HepG2 (cell line): Measurements from ENCODE around the gene ARMC8. TPM values are rescaled to one million over a fixed set of nuclear protein-coding genes. Genes with fewer than 3 reads are reported as not detected.

Experiments used
- RXRB ChIP-seq: IDR thresholded peaks from 2 replicates; pipeline ENCODE4 v1.6.1; 2016; ENCODE audit warnings: borderline replicate concordance, missing genetic modification reagents, missing compliant biosample characterization
- SIX4 ChIP-seq: sonication (generic); formaldehyde crosslinking; IDR thresholded peaks from 2 replicates; pipeline ENCODE4 v1.4.0; 2020; ENCODE audit warnings: missing genetic modification reagents
- ZMYM4 ChIP-seq: sonication (generic); formaldehyde crosslinking; IDR thresholded peaks from 2 replicates; pipeline ENCODE4 v1.8.1; 2023; ENCODE audit warnings: mild to moderate bottlenecking, missing genetic modification reagents
- ZNF12 ChIP-seq: sonication (generic); formaldehyde crosslinking; IDR thresholded peaks from 2 replicates; pipeline ENCODE4 v1.5.0; 2020; ENCODE audit warnings: missing genetic modification reagents
- ZNF143 ChIP-seq: sonication (generic); formaldehyde crosslinking; IDR thresholded peaks from 2 replicates; pipeline ENCODE4 v1.4.0; 2020; ENCODE audit warnings: missing genetic modification reagents
- ZNF720 ChIP-seq: sonication (generic); formaldehyde crosslinking; IDR thresholded peaks from 2 replicates; pipeline ENCODE4 v1.4.0; 2020; ENCODE audit warnings: missing genetic modification reagents
- ZSCAN12 ChIP-seq: sonication (generic); formaldehyde crosslinking; IDR thresholded peaks from 2 replicates; pipeline ENCODE4 v1.9.0; 2021; ENCODE audit warnings: mild to moderate bottlenecking, missing genetic modification reagents
- polyA plus RNA-seq, 8 experiments: library from polyadenylated mRNA; depleted of rRNA in 3 of 8; stranded (reverse) in 7 of 8; unstranded in 1 of 8; fragments of >200 nt; fragmentation: Illumina TruSeq in 4 of 8; extraction: Trizol in 4 of 8; gene quantifications; 2 replicates each; pipeline versions ENCODE4 v1.2.1 to v1.2.3, GENCODE V29; 2011 to 2016; ENCODE audit warnings: low read depth in 4 of 8, missing spikeins in 1 of 8, mixed read lengths in 1 of 8; ENCODE audit not compliant: insufficient read depth in 1 of 8
- total RNA-seq, 5 experiments: library from RNA; depleted of rRNA; stranded (reverse); fragments of >200 nt; fragmentation: Illumina TruSeq; extraction: Trizol; gene quantifications; 2 replicates each; pipeline ENCODE4 v1.2.3, GENCODE V29; 2016; ENCODE audit warnings: low read depth in 1 of 5
- TF ChIP-seq, protein P1 (sequence below): sonication (generic); formaldehyde crosslinking; IDR thresholded peaks from 2 replicates; pipeline ENCODE4 v1.4.0; 2020; ENCODE audit warnings: missing genetic modification reagents, borderline replicate concordance
- TF ChIP-seq, protein P2 (sequence below): sonication (generic); formaldehyde crosslinking; IDR thresholded peaks from 2 replicates; pipeline ENCODE4 v1.5.0; 2020; ENCODE audit warnings: mild to moderate bottlenecking, missing genetic modification reagents
- TF ChIP-seq, protein P3 (sequence below): sonication (generic); formaldehyde crosslinking; IDR thresholded peaks from one replicate; pipeline ENCODE4 v1.5.1; 2020; ENCODE audit warnings: mild to moderate bottlenecking, missing genetic modification reagents; ENCODE audit errors: not compliant biosample characterization
- TF ChIP-seq, protein P4 (sequence below): IDR thresholded peaks from 2 replicates; pipeline ENCODE4 v1.6.1; 2016; ENCODE audit warnings: mild to moderate bottlenecking

ARMC8 gene
- total and polyA plus RNA-seq, 2 of the 13 experiments (the other 11 are each of a cell fraction or from before 2014, with no cell fraction given), result 38.9 to 55.3 TPM

DNA sequence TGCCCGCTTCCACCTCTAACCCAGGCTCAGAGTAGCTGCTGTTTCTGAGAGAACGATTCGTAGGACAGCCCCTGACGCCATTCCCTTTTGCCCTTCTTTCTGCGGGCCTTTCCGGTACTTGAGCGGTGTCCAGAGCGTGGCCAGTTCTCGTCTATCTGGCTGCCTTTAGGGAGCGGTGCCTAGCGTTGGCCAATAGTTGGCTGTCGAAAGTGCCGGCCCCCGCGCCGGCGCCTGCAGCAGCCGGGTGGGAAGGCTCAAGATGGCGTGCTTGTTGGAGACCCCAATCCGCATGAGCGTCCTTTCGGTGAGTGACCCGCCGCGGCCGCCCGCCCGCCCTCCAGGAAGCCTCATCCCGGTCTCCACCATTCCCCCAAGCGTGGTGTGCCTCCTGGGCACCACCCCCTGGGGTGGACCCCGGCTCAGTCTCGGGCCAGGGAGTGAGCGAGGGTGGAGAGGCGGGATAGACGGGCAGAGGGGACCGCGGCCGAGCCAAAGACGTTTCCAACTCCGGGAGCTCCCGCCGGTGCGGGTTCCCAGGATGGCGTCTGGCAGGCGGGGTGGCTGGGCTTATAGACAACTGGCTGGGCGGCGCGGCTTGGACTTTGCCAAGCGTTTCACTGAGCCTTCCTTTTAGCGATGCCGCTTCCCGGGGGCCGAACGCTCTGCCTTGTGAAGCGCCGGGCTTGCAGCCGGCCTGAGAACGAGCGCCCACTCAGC is at the start of gene ARMC8 (continued):
- TF ChIP-seq, protein P1, sequence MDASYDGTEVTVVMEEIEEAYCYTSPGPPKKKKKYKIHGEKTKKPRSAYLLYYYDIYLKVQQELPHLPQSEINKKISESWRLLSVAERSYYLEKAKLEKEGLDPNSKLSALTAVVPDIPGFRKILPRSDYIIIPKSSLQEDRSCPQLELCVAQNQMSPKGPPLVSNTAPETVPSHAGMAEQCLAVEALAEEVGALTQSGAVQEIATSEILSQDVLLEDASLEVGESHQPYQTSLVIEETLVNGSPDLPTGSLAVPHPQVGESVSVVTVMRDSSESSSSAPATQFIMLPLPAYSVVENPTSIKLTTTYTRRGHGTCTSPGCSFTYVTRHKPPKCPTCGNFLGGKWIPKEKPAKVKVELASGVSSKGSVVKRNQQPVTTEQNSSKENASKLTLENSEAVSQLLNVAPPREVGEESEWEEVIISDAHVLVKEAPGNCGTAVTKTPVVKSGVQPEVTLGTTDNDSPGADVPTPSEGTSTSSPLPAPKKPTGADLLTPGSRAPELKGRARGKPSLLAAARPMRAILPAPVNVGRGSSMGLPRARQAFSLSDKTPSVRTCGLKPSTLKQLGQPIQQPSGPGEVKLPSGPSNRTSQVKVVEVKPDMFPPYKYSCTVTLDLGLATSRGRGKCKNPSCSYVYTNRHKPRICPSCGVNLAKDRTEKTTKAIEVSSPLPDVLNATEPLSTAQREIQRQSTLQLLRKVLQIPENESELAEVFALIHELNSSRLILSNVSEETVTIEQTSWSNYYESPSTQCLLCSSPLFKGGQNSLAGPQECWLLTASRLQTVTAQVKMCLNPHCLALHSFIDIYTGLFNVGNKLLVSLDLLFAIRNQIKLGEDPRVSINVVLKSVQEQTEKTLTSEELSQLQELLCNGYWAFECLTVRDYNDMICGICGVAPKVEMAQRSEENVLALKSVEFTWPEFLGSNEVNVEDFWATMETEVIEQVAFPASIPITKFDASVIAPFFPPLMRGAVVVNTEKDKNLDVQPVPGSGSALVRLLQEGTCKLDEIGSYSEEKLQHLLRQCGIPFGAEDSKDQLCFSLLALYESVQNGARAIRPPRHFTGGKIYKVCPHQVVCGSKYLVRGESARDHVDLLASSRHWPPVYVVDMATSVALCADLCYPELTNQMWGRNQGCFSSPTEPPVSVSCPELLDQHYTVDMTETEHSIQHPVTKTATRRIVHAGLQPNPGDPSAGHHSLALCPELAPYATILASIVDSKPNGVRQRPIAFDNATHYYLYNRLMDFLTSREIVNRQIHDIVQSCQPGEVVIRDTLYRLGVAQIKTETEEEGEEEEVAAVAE (CRISPR knock-in tag), result no peak
- TF ChIP-seq ZNF720 (CRISPR knock-in tag) (no peak), ZNF143 (CRISPR knock-in tag) (peak; percentile 24; the same call in 1 of the 2 replicates), RXRB (CRISPR knock-in tag) (0 out of 2 replicates have a peak, but pooled peaks have one; percentile 11), SIX4 (CRISPR knock-in tag) (peak; percentile 10; the same call in 1 of the 2 replicates), ZSCAN12 (CRISPR knock-in tag) (peak; percentile 71; the same call in 1 of the 2 replicates), ZMYM4 (CRISPR knock-in tag) (peak; percentile 64; the same call in 1 of the 2 replicates), ZNF12 (no peak)
- TF ChIP-seq, protein P2, sequence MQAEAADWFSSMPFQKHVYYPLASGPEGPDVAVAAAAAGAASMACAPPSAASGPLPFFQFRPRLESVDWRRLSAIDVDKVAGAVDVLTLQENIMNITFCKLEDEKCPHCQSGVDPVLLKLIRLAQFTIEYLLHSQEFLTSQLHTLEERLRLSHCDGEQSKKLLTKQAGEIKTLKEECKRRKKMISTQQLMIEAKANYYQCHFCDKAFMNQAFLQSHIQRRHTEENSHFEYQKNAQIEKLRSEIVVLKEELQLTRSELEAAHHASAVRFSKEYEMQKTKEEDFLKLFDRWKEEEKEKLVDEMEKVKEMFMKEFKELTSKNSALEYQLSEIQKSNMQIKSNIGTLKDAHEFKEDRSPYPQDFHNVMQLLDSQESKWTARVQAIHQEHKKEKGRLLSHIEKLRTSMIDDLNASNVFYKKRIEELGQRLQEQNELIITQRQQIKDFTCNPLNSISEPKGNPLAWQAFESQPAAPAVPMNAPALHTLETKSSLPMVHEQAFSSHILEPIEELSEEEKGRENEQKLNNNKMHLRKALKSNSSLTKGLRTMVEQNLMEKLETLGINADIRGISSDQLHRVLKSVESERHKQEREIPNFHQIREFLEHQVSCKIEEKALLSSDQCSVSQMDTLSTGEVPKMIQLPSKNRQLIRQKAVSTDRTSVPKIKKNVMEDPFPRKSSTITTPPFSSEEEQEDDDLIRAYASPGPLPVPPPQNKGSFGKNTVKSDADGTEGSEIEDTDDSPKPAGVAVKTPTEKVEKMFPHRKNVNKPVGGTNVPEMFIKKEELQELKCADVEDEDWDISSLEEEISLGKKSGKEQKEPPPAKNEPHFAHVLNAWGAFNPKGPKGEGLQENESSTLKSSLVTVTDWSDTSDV (CRISPR knock-in tag), result 0 out of 2 replicates have a peak, but pooled peaks have one; percentile 21
- TF ChIP-seq, protein P3, sequence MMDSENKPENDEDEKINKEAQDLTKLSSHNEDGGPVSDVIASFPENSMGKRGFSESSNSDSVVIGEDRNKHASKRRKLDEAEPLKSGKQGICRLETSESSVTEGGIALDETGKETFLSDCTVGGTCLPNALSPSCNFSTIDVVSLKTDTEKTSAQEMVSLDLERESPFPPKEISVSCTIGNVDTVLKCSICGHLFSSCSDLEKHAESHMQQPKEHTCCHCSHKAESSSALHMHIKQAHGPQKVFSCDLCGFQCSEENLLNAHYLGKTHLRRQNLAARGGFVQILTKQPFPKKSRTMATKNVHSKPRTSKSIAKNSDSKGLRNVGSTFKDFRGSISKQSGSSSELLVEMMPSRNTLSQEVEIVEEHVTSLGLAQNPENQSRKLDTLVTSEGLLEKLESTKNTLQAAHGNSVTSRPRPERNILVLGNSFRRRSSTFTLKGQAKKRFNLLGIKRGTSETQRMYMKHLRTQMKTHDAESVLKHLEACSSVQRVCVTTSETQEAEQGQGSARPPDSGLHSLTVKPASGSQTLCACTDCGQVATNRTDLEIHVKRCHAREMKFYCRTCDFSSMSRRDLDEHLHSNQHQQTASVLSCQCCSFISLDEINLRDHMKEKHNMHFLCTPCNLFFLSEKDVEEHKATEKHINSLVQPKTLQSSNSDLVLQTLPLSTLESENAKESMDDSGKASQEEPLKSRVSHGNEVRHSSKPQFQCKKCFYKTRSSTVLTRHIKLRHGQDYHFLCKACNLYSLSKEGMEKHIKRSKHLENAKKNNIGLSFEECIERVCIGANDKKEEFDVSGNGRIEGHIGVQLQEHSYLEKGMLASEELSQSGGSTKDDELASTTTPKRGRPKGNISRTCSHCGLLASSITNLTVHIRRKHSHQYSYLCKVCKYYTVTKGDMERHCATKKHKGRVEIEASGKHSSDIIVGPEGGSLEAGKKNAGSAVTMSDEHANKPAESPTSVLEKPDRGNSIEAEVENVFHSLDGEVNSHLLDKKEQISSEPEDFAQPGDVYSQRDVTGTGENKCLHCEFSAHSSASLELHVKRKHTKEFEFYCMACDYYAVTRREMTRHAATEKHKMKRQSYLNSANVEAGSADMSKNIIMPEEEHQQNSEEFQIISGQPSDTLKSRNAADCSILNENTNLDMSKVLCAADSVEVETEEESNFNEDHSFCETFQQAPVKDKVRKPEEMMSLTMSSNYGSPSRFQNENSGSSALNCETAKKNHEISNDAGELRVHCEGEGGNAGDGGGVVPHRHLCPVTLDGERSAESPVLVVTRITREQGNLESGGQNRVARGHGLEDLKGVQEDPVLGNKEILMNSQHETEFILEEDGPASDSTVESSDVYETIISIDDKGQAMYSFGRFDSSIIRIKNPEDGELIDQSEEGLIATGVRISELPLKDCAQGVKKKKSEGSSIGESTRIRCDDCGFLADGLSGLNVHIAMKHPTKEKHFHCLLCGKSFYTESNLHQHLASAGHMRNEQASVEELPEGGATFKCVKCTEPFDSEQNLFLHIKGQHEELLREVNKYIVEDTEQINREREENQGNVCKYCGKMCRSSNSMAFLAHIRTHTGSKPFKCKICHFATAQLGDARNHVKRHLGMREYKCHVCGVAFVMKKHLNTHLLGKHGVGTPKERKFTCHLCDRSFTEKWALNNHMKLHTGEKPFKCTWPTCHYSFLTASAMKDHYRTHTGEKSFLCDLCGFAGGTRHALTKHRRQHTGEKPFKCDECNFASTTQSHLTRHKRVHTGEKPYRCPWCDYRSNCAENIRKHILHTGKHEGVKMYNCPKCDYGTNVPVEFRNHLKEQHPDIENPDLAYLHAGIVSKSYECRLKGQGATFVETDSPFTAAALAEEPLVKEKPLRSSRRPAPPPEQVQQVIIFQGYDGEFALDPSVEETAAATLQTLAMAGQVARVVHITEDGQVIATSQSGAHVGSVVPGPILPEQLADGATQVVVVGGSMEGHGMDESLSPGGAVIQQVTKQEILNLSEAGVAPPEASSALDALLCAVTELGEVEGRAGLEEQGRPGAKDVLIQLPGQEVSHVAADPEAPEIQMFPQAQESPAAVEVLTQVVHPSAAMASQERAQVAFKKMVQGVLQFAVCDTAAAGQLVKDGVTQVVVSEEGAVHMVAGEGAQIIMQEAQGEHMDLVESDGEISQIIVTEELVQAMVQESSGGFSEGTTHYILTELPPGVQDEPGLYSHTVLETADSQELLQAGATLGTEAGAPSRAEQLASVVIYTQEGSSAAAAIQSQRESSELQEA (CRISPR knock-in tag), result peak; percentile 53
- TF ChIP-seq, protein P4, sequence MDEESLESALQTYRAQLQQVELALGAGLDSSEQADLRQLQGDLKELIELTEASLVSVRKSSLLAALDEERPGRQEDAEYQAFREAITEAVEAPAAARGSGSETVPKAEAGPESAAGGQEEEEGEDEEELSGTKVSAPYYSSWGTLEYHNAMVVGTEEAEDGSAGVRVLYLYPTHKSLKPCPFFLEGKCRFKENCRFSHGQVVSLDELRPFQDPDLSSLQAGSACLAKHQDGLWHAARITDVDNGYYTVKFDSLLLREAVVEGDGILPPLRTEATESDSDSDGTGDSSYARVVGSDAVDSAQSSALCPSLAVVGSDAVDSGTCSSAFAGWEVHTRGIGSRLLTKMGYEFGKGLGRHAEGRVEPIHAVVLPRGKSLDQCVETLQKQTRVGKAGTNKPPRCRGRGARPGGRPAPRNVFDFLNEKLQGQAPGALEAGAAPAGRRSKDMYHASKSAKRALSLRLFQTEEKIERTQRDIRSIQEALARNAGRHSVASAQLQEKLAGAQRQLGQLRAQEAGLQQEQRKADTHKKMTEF (CRISPR knock-in tag), result peak; percentile 71; the same call in 1 of the 2 replicates
